HCT116 (cell line): ENCODE results near the gene BACE1. TPM values are rescaled to one million over a fixed set of nuclear protein-coding genes. Genes with fewer than 3 reads are reported as not detected.

Source experiments
- ATAC-seq: fragments of 200-7000 bp; cut with Tn5 transposase; 2 replicates; pipeline ENCODE4 v1.9.1; 2020; ENCODE audit warnings: mild to moderate bottlenecking, moderate library complexity
- BruUV-seq: library from RNA; stranded (reverse); fragments of 400-500 nt; replicated peaks from 2 replicates; lab custom pipeline; 2021; lab: Mats Ljungman, UMichigan
- CTCF ChIA-PET: fragments of 300-600 bp; sonication (Branson Sonifier 250); formaldehyde crosslinking; loops from one replicate; lab custom pipeline; 2021; ENCODE audit warnings: antibody characterized with exemption; lab: Charles Lee
- POLR2A ChIA-PET: fragments of 300-600, 350-600 bp; sonication (Branson Sonifier 250); formaldehyde crosslinking; loops from one replicate; lab custom pipeline; 2021; ENCODE audit warnings: antibody characterized with exemption; lab: Charles Lee
- RAD21 ChIA-PET, 2 experiments: fragments of 300-600 bp; sonication (Branson Sonifier 250); formaldehyde crosslinking; loops; one replicate each; lab custom pipeline; 2023; ENCODE audit warnings: low total read pairs in 2 of 2; ENCODE audit not compliant: uncharacterized antibody in 2 of 2, unreplicated experiment in 2 of 2, low non-redundant PET in 1 of 2; lab: Charles Lee
- DNase-seq: peaks from one replicate; pipeline ENCODE4 v3.0.0-alpha.2; 2010; ENCODE audit warnings: low read depth, low spot score
- H2AFZ ChIP-seq: fragments of 200-600 bp; shearing (Covaris generic), sonication (generic); 2 replicates; pipeline ENCODE4 v1.6.1; 2017; ENCODE audit warnings: low read depth, mixed run types, mixed read lengths, antibody characterized with exemption, low read length; ENCODE audit not compliant: poor library complexity, severe bottlenecking
- H3K27ac ChIP-seq: 2 replicates; pipeline ENCODE4 v1.5.1; 2012; ENCODE audit warnings: low read depth, low read length
- H3K27me3 ChIP-seq: fragments of 200-600 bp; sonication (generic); 2 replicates; pipeline ENCODE4 v1.6.1; 2016; ENCODE audit warnings: mixed run types, low read length, mixed read lengths; ENCODE audit not compliant: insufficient read depth
- H3K36me3 ChIP-seq, 2 experiments: fragments of 200-500 bp in 1 of 2; fragments of 200-600 bp in 1 of 2; sonication (Bioruptor generic) in 1 of 2; sonication (generic) in 1 of 2; 2 replicates each; pipeline versions ENCODE4 v1.5.1 to v1.6.1; 2014 to 2016; ENCODE audit warnings: low read length in 2 of 2, inconsistent platforms in 1 of 2, mixed read lengths in 1 of 2, mixed run types in 1 of 2; ENCODE audit not compliant: insufficient read depth in 2 of 2, control insufficient read depth in 1 of 2
- H3K4me1 ChIP-seq, 2 experiments: fragments of 200-600 bp in 1 of 2; sonication (generic) in 1 of 2; 2 replicates each; pipeline versions ENCODE4 v1.5.1 to v1.6.1; 2012 to 2017; ENCODE audit warnings: low read length in 2 of 2, inconsistent platforms in 1 of 2, mild to moderate bottlenecking in 1 of 2, mixed read lengths in 1 of 2, mixed run types in 1 of 2, moderate library complexity in 1 of 2; ENCODE audit not compliant: insufficient read depth in 2 of 2, control insufficient read depth in 1 of 2
- H3K4me2 ChIP-seq: fragments of 200-600 bp; sonication (generic); 2 replicates; pipeline ENCODE4 v1.6.1; 2017; ENCODE audit warnings: mixed run types, low read length, mixed read lengths
- H3K4me3 ChIP-seq, 2 experiments: fragments of 200-600 bp in 1 of 2; sonication (generic) in 1 of 2; replicated peaks in 1 of 2; 2 replicates each; pipeline ENCODE4 v1.5.1; 2011 to 2016; ENCODE audit warnings: low read length in 2 of 2, control low read depth in 1 of 2, low read depth in 1 of 2, mild to moderate bottlenecking in 1 of 2, mixed read lengths in 1 of 2, mixed run types in 1 of 2
- H3K79me2 ChIP-seq: fragments of 200-600 bp; sonication (generic); 2 replicates; pipeline ENCODE4 v1.6.1; 2017; ENCODE audit warnings: mild to moderate bottlenecking, mixed run types, low read length, moderate library complexity, mixed read lengths; ENCODE audit not compliant: insufficient read depth
- H3K9ac ChIP-seq: fragments of 200-600 bp; sonication (generic); 2 replicates; pipeline ENCODE4 v1.6.1; 2016; ENCODE audit warnings: low read length, mixed read lengths
- H3K9me2 ChIP-seq: fragments of 200-600 bp; sonication (generic), shearing (Covaris generic); 2 replicates; pipeline ENCODE4 v1.6.1; 2017; ENCODE audit warnings: mixed run types, mild to moderate bottlenecking, moderate library complexity; ENCODE audit not compliant: insufficient read depth
- H3K9me3 ChIP-seq, 2 experiments: fragments of 200-500 bp in 1 of 2; fragments of 200-600 bp in 1 of 2; sonication (Bioruptor generic) in 1 of 2; sonication (generic) in 1 of 2; 2 replicates each; pipeline ENCODE4 v1.6.1; 2014 to 2017; ENCODE audit warnings: low read length in 2 of 2, mixed read lengths in 2 of 2, inconsistent platforms in 1 of 2, low read depth in 1 of 2, mild to moderate bottlenecking in 1 of 2, mixed run types in 1 of 2, moderate library complexity in 1 of 2; ENCODE audit not compliant: control insufficient read depth in 1 of 2, insufficient read depth in 1 of 2
- H4K20me1 ChIP-seq: fragments of 200-600 bp; sonication (generic), shearing (Covaris generic); 2 replicates; pipeline ENCODE4 v1.6.1; 2017; ENCODE audit warnings: mixed run types, mild to moderate bottlenecking, moderate library complexity; ENCODE audit not compliant: insufficient read depth
- ATF3 ChIP-seq: IDR thresholded peaks from 2 replicates; pipeline ENCODE4 v1.6.1; 2012
- CBX3 ChIP-seq: IDR thresholded peaks from 2 replicates; pipeline ENCODE4 v1.6.1; 2012; ENCODE audit warnings: low read depth
- CEBPB ChIP-seq: IDR thresholded peaks from 2 replicates; pipeline ENCODE4 v1.6.1; 2012; ENCODE audit warnings: low read depth
- CTCF ChIP-seq, 3 experiments: fragments of 200-600 bp in 1 of 3; sonication (generic) in 1 of 3; IDR thresholded peaks in 2 of 3; conservative IDR thresholded peaks in 1 of 3; 2 replicates each; pipeline ENCODE4 v1.5.1; 2012 to 2017; ENCODE audit warnings: low read depth in 2 of 3, low read length in 2 of 3, antibody characterized with exemption in 1 of 3, borderline replicate concordance in 1 of 3, control low read depth in 1 of 3, mild to moderate bottlenecking in 1 of 3, mixed read lengths in 1 of 3, mixed run types in 1 of 3, moderate library complexity in 1 of 3; ENCODE audit not compliant: insufficient read depth in 1 of 3
- EGR1 ChIP-seq: IDR thresholded peaks from 2 replicates; pipeline ENCODE4 v1.6.1; 2012; ENCODE audit warnings: low read depth
- ELF1 ChIP-seq: IDR thresholded peaks from 2 replicates; pipeline ENCODE4 v1.6.1; 2012; ENCODE audit warnings: low read depth, borderline replicate concordance
- EZH2 ChIP-seq: fragments of 200-600 bp; sonication (generic); IDR thresholded peaks from 2 replicates; pipeline ENCODE4 v1.6.1; 2017; ENCODE audit warnings: antibody characterized with exemption, mixed run types
- FOSL1 ChIP-seq: IDR thresholded peaks from 2 replicates; pipeline ENCODE4 v1.6.1; 2012; ENCODE audit warnings: low read depth
- JUND ChIP-seq: IDR thresholded peaks from 2 replicates; pipeline ENCODE4 v1.6.1; 2012
- MAX ChIP-seq: IDR thresholded peaks from 2 replicates; pipeline ENCODE4 v1.6.1; 2012
- POLR2A ChIP-seq: IDR thresholded peaks from 2 replicates; pipeline ENCODE4 v1.7.0; 2011; ENCODE audit warnings: borderline replicate concordance; ENCODE audit not compliant: insufficient read depth, insufficient read length; ENCODE audit errors: extremely low read depth
- POLR2AphosphoS5 ChIP-seq: IDR thresholded peaks from 2 replicates; pipeline ENCODE4 v1.6.1; 2011; ENCODE audit warnings: mild to moderate bottlenecking, low read depth, low read length, moderate library complexity
- RAD21 ChIP-seq: IDR thresholded peaks from 2 replicates; pipeline ENCODE4 v1.6.1; 2012; ENCODE audit warnings: low read depth, mild to moderate bottlenecking
- SIN3A ChIP-seq: IDR thresholded peaks from 2 replicates; pipeline ENCODE4 v1.6.1; 2012; ENCODE audit warnings: low read depth
- SP1 ChIP-seq: IDR thresholded peaks from 2 replicates; pipeline ENCODE4 v1.6.1; 2012; ENCODE audit warnings: low read depth
- SRF ChIP-seq: IDR thresholded peaks from 2 replicates; pipeline ENCODE4 v1.6.1; 2012; ENCODE audit warnings: low read depth
- TCF7L2 ChIP-seq: IDR thresholded peaks from 2 replicates; pipeline ENCODE4 v1.7.0; 2011; ENCODE audit warnings: borderline replicate concordance, inconsistent platforms; ENCODE audit not compliant: insufficient read depth, insufficient read length; ENCODE audit errors: extremely low read depth
- YY1 ChIP-seq: IDR thresholded peaks from 2 replicates; pipeline ENCODE4 v1.6.1; 2011; ENCODE audit warnings: low read length, low read depth, moderate library complexity, mild to moderate bottlenecking; ENCODE audit not compliant: insufficient replicate concordance; ENCODE audit errors: extremely low read depth
- ZFX ChIP-seq: fragments of 450-650 bp; IDR thresholded peaks from 2 replicates; pipeline ENCODE4 v1.6.1; 2017
- intact Hi-C: fragments of 100-400 bp; cut with micrococcal nuclease; formaldehyde crosslinking; loops from 2 replicates; pipeline ENCODE4 v1.10.0; 2022
- total RNA-seq: library from RNA; stranded (reverse); gene quantifications from one replicate; pipeline ENCODE4 v1.2.1, GENCODE V29; 2021; ENCODE audit not compliant: unreplicated experiment
- TF ChIP-seq, protein P1 (sequence below): IDR thresholded peaks from 2 replicates; pipeline ENCODE4 v1.6.1; 2012; ENCODE audit warnings: low read depth

Gene BACE1
- total RNA-seq, 1 experiment from 2014 or later = 8.5 TPM

DNA sequence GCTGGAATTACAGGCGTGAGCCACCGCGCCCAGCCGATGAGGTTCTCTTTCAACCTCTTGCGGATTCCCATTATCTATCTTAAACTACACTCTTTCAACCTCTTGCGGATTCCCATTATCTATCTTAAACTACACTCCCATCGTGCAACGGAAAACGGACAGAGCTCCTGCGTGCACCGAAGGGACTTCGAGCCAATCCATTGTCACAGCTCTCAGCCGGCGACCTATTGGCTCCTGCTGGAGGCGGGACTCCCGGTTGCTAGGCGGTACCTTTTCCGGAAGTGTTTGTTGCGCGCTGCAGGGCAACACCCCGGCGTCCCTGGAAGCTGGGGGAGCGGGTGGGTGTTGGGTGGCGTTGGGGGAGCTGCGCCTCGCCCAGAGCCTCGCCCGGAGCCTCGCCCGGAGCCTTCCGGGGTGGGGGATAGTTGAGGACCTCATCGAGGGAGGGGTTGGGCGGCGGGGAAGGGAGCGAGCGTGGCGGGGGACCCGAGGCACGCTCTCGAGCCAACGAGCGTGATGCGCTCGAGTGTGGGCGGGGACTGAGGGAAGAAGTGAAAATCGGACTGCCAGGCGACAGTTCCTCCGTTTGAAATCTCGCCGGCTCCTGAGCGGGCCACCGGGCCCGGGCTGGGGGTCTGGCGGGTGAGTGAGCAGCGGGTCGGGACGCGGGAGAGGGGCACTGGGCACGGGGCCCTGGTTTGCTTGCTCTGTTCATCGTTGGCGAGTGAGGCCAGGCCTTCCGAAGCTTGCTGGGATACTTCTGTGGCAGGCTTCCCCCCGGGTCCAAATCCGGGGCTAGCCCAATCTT, 11.7 kb upstream of the BACE1 start, which contains the start of gene CEP164:
Gene CEP164, plus strand, starts transcription at position 288 of the 808 bp plus-strand sequence. CDS start 10,733 bp downstream, outside the sequence.
- H3K4me1 ChIP-seq = peaks cover 0 to 23% of the 10 kb centered on the region in 2 experiments; a peak in 2 of 4 replicates
- H3K9ac ChIP-seq = peak within 1 kb of the TSS; percentile 79
- ATAC-seq (peak; percentile 97), DNase-seq (peak; percentile 91)
- intact Hi-C loops = no loop called here
- ChIA-PET POLR2A (interaction anchor here (0.8 to 1.2 kb wide), 4 partner anchors 12 to 106 kb away, joined by 3 to 10 read pairs (median 4); partner anchors contain the start of gene BACE1), RAD21 (no interaction called here), CTCF (interaction anchor here (1.5 kb wide), 1 partner anchor 95 kb away, joined by 4 read pairs; the partner anchor contains the start of genes PCSK7 and RNF214)
- H3K27me3 ChIP-seq = no peaks in the 10 kb centered on the region
- H3K4me3 ChIP-seq = peak within 1 kb of the TSS; percentile 77 to 90
- TF ChIP-seq CTCF (IDR thresholded peaks at IDR 0.05 in 2 of 3, conservative IDR thresholded peaks at IDR 0.05 in 1 of 3; ENCODE audit: borderline replicate concordance in 1 of 3, insufficient read depth in 1 of 3, low read depth in 2 of 3, low read length in 2 of 3) (no peak), ZFX (peak; percentile 47; the same call in 1 of the 2 replicates), JUND (no peak), SRF (no peak), POLR2A (no peak), RAD21 (no peak), YY1 (peak; percentile 33), CEBPB (no peak), EZH2 (no peak), SIN3A (peak; percentile 59), ELF1 (peak; percentile 80), SP1 (peak; percentile 92), POLR2AphosphoS5 (peak; percentile 70), MAX (peak; percentile 69), CBX3 (peak; percentile 13; the same call in 1 of the 2 replicates), FOSL1 (no peak), EGR1 (peak; percentile 68; the same call in 1 of the 2 replicates), TCF7L2 (peak; percentile 15), ATF3 (no peak)
- TF ChIP-seq, protein P1, sequence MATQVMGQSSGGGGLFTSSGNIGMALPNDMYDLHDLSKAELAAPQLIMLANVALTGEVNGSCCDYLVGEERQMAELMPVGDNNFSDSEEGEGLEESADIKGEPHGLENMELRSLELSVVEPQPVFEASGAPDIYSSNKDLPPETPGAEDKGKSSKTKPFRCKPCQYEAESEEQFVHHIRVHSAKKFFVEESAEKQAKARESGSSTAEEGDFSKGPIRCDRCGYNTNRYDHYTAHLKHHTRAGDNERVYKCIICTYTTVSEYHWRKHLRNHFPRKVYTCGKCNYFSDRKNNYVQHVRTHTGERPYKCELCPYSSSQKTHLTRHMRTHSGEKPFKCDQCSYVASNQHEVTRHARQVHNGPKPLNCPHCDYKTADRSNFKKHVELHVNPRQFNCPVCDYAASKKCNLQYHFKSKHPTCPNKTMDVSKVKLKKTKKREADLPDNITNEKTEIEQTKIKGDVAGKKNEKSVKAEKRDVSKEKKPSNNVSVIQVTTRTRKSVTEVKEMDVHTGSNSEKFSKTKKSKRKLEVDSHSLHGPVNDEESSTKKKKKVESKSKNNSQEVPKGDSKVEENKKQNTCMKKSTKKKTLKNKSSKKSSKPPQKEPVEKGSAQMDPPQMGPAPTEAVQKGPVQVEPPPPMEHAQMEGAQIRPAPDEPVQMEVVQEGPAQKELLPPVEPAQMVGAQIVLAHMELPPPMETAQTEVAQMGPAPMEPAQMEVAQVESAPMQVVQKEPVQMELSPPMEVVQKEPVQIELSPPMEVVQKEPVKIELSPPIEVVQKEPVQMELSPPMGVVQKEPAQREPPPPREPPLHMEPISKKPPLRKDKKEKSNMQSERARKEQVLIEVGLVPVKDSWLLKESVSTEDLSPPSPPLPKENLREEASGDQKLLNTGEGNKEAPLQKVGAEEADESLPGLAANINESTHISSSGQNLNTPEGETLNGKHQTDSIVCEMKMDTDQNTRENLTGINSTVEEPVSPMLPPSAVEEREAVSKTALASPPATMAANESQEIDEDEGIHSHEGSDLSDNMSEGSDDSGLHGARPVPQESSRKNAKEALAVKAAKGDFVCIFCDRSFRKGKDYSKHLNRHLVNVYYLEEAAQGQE = no peak
- no peaks in the 10 kb centered on the region for H4K20me1 ChIP-seq
- H3K4me2 ChIP-seq = peak within 1 kb of the TSS; percentile 77
- no peaks in the 10 kb centered on the region; the same call in 1 of the 2 replicates for H3K79me2 ChIP-seq
- no peaks in the 10 kb centered on the region for H3K9me2 ChIP-seq
- H3K9me3 ChIP-seq = no peaks in the 10 kb centered on the region
- no peak within 1 kb of the TSS for H2AFZ ChIP-seq
- peak within 1 kb of the TSS; percentile 57 for H3K27ac ChIP-seq
- no peaks in the 10 kb centered on the region for H3K36me3 ChIP-seq
- no TSS peak for BruUV-seq
